Endothelial cell of umbilical vein (primary cell): Measurements from ENCODE around the gene RHOBTB1. TPM values are rescaled to one million over a fixed set of nuclear protein-coding genes. Genes with fewer than 3 reads are reported as not detected.

ENCODE experiments used
- BruUV-seq: library from RNA; stranded (reverse); fragments of 400-500 nt; replicated peaks from 2 replicates; lab custom pipeline; 2021; lab: Mats Ljungman, UMichigan
- CTCF ChIA-PET: fragments of 300-600, 350-600 bp; sonication (Branson Sonifier 250); formaldehyde crosslinking; loops from one replicate; lab custom pipeline; 2021; ENCODE audit warnings: antibody characterized with exemption, inconsistent platforms; lab: Charles Lee
- POLR2A ChIA-PET: fragments of 300-600, 350-600 bp; sonication (Branson Sonifier 250); formaldehyde crosslinking; loops from one replicate; lab custom pipeline; 2021; ENCODE audit warnings: antibody characterized with exemption, inconsistent platforms; lab: Charles Lee
- DNase-seq: peaks from one replicate; pipeline ENCODE4 v3.0.0-alpha.2; 2011; ENCODE audit warnings: low read depth, low spot score
- FAIRE-seq: peaks from 2 replicates; lab custom pipeline; 2011; peaks lifted over from hg19 to GRCh38; lab: Jason Lieb, UNC
- H2AFZ ChIP-seq: 2 replicates; pipeline ENCODE4 v1.6.0; 2012; ENCODE audit warnings: low read depth, low read length, control low read depth, inconsistent platforms
- H3K27ac ChIP-seq: 2 replicates; pipeline ENCODE4 v1.5.1; 2011; ENCODE audit warnings: low read depth, mild to moderate bottlenecking, control low read depth, low read length, moderate library complexity; ENCODE audit not compliant: insufficient read depth
- H3K27me3 ChIP-seq, 2 experiments: 2 replicates each; pipeline versions ENCODE4 v1.6.0 to v1.6.1; 2011; ENCODE audit warnings: low read length in 2 of 2, mixed read lengths in 1 of 2; ENCODE audit not compliant: control insufficient read depth in 2 of 2, insufficient read depth in 2 of 2
- H3K36me3 ChIP-seq, 2 experiments: 2 replicates in 1 of 2; 3 replicates in 1 of 2; pipeline ENCODE4 v1.5.1; 2011; ENCODE audit warnings: low read length in 2 of 2, mild to moderate bottlenecking in 1 of 2, moderate library complexity in 1 of 2; ENCODE audit not compliant: control insufficient read depth in 2 of 2, insufficient read depth in 2 of 2; ENCODE audit errors: extremely low read depth in 1 of 2
- H3K4me1 ChIP-seq: 3 replicates; pipeline ENCODE4 v1.5.1; 2011; ENCODE audit warnings: mild to moderate bottlenecking, low read length; ENCODE audit not compliant: control insufficient read depth, insufficient read depth; ENCODE audit errors: extremely low read depth
- H3K4me2 ChIP-seq: 2 replicates; pipeline ENCODE4 v1.6.1; 2011; ENCODE audit warnings: low read length, control low read depth, mixed read lengths; ENCODE audit not compliant: insufficient read depth
- H3K4me3 ChIP-seq, 3 experiments: fragments of 200-600 bp in 1 of 3; sonication (generic), shearing (Covaris generic) in 1 of 3; replicated peaks in 1 of 3; 2 replicates each; pipeline ENCODE4 v1.5.1; 2011 to 2016; ENCODE audit warnings: control low read depth in 3 of 3, low read length in 3 of 3, mild to moderate bottlenecking in 2 of 3, inconsistent platforms in 1 of 3, low read depth in 1 of 3, moderate library complexity in 1 of 3; ENCODE audit not compliant: insufficient read depth in 1 of 3
- H3K79me2 ChIP-seq: 2 replicates; pipeline ENCODE4 v1.6.0; 2012; ENCODE audit warnings: low read length, inconsistent platforms; ENCODE audit not compliant: control insufficient read depth, insufficient read depth
- H3K9ac ChIP-seq: replicated peaks from 2 replicates; pipeline ENCODE3; 2011; ENCODE audit warnings: low read length, control low read depth; ENCODE audit not compliant: insufficient read depth; ENCODE audit errors: extremely low read depth
- H3K9me1 ChIP-seq: replicated peaks from 3 replicates; pipeline ENCODE4 v1.6.0; 2011; ENCODE audit warnings: mild to moderate bottlenecking, low read length; ENCODE audit not compliant: control insufficient read depth, insufficient read depth; ENCODE audit errors: extremely low read depth
- H3K9me3 ChIP-seq: replicated peaks from 2 replicates; pipeline ENCODE4 v1.5.1; 2012; ENCODE audit warnings: low read length, inconsistent platforms; ENCODE audit not compliant: control insufficient read depth, insufficient read depth
- H4K20me1 ChIP-seq: replicated peaks from 2 replicates; pipeline ENCODE3; 2011; ENCODE audit warnings: mild to moderate bottlenecking, low read length; ENCODE audit not compliant: control insufficient read depth, insufficient read depth; ENCODE audit errors: extremely low read depth
- CTCF ChIP-seq, 2 donors: IDR thresholded peaks; 1 replicate in 1 of 2; 2 replicates in 1 of 2; pipeline ENCODE4 v1.5.1; 2011; ENCODE audit warnings: low read length in 2 of 2, mild to moderate bottlenecking in 2 of 2, moderate library complexity in 2 of 2, control low read depth in 1 of 2, inconsistent platforms in 1 of 2, low read depth in 1 of 2; ENCODE audit not compliant: insufficient read depth in 1 of 2; ENCODE audit errors: extremely low read depth in 1 of 2
- EZH2 ChIP-seq: IDR thresholded peaks from 2 replicates; pipeline ENCODE4 v1.6.1; 2012; ENCODE audit warnings: borderline replicate concordance, low read depth, mild to moderate bottlenecking, moderate library complexity, low read length, inconsistent platforms; ENCODE audit not compliant: severe bottlenecking
- FOS ChIP-seq: IDR thresholded peaks from 2 replicates; pipeline ENCODE4 v1.6.1; 2011; ENCODE audit warnings: mild to moderate bottlenecking, low read length, moderate library complexity, borderline replicate concordance; ENCODE audit not compliant: insufficient read depth
- GATA2 ChIP-seq: IDR thresholded peaks from 2 replicates; pipeline ENCODE4 v1.7.0; 2011; ENCODE audit warnings: low read depth, mild to moderate bottlenecking, moderate library complexity, mixed read lengths, low read length; ENCODE audit not compliant: insufficient read length, insufficient read depth
- MYC ChIP-seq: IDR thresholded peaks from one replicate; pipeline ENCODE4 v1.6.1; 2011; ENCODE audit warnings: mild to moderate bottlenecking, low read depth, low read length
- POLR2A ChIP-seq: IDR thresholded peaks from 2 replicates; pipeline ENCODE4 v1.6.1; 2012; ENCODE audit warnings: low read depth, mild to moderate bottlenecking, control low read depth, low read length
- dilution Hi-C: fragments of 300-500 bp; cut with MboI; formaldehyde crosslinking; loops from one replicate; pipeline ENCODE4 v1.15.0; 2019; ENCODE audit warnings: low sequenced_read_pairs; ENCODE audit not compliant: extremely low pct_ligation_motif_present
- intact Hi-C: fragments of 100-400 bp; cut with micrococcal nuclease; formaldehyde crosslinking; loops from one replicate; pipeline ENCODE4 v1.10.0; 2022
- polyA plus RNA-seq, 4 experiments: library from polyadenylated mRNA; depleted of rRNA in 3 of 4; stranded (reverse) in 3 of 4; unstranded in 1 of 4; fragments of >200 nt; gene quantifications; 2 replicates each; pipeline versions ENCODE4 v1.2.1 to v1.2.3, GENCODE V29; 2011 to 2012; ENCODE audit warnings: missing spikeins in 1 of 4
- total RNA-seq: library from RNA; stranded (reverse); gene quantifications from 2 replicates; pipeline ENCODE4 v1.2.3, GENCODE V29; 2021

The RHOBTB1 gene
- total and polyA plus RNA-seq, 2 donors (not counting 3 experiments of a cell fraction or from before 2014, with no cell fraction given) = 21.2 to 31.0 TPM

- BruUV-seq = no TSS peak
- no peak overlapping the region for H3K4me2 ChIP-seq
- no peaks in the 10 kb centered on the region for H3K9me1 ChIP-seq
- intact Hi-C loops = no loop called here
- DNase-seq (no peak), FAIRE-seq (no peak)
- dilution Hi-C loops = no loop called here
- peaks cover 15% of the 10 kb centered on the region for H3K4me1 ChIP-seq
- no peaks in the 10 kb centered on the region for H3K27me3 ChIP-seq
- no peaks in the 10 kb centered on the region for H3K36me3 ChIP-seq
- ChIA-PET CTCF (interaction anchor here (2.0 kb wide), 1 partner anchor 13 kb away, joined by 5 read pairs; no protein-coding TSS in a partner anchor), POLR2A (no interaction called here)
- H3K27ac ChIP-seq = no peak overlapping the region
- H3K9ac ChIP-seq = no peak overlapping the region
- H3K4me3 ChIP-seq = no peak overlapping the region
- H2AFZ ChIP-seq = no peak overlapping the region
- TF ChIP-seq CTCF (IDR thresholded peaks at IDR 0.05; ENCODE audit: extremely low read depth in 1 of 2, insufficient read depth in 1 of 2, low read depth in 1 of 2, low read length in 2 of 2) (no peak), FOS (no peak), MYC (no peak), GATA2 (no peak), EZH2 (no peak), POLR2A (no peak)
- H3K79me2 ChIP-seq = no peaks in the 10 kb centered on the region
- H3K9me3 ChIP-seq = no peaks in the 10 kb centered on the region
- H4K20me1 ChIP-seq = no peaks in the 10 kb centered on the region
These were observed 13.8 kb upstream of the RHOBTB1 start for GRCh38 chr10:60957667-60958221.
